ENCODE measurements around the gene NKAIN2. TPM values are rescaled to one million over a fixed set of nuclear protein-coding genes. Genes with fewer than 3 reads are reported as not detected.
A peak's percentile ranks its signal among the peaks of the same experiment; 100 is the strongest.
"Not testable (repeated sequence)": the region's sequence is repeated elsewhere in the genome, so short reads cannot be mapped to it uniquely, and the experiment has no call there.

The NKAIN2 gene
- polyA plus RNA-seq, 4 donors = 13.1 to 40.0 (median 18.3) TPM

DNA sequence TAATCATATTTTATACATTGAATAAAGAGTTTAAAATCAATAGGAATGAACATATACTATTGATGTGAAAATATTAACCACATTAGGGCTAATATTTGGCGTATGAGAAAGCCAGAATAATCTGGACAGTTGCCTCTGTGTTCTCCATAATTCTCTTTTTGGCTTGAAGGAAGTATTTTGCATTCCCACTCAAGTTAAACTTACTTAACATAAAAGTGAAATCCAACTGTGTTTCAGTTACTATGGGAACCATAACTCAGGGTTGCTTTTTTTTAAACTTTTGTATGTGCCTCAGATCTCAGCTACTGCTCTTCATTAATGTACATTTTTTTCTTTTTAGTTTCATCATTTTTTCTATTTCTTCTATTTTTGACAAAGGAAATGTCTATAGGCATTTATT lies 479.8 kb downstream of the NKAIN2 start:
- DNase-seq (ENCODE audit: low read depth in 4 of 4, low spot score in 3 of 4) = no peak

DNA sequence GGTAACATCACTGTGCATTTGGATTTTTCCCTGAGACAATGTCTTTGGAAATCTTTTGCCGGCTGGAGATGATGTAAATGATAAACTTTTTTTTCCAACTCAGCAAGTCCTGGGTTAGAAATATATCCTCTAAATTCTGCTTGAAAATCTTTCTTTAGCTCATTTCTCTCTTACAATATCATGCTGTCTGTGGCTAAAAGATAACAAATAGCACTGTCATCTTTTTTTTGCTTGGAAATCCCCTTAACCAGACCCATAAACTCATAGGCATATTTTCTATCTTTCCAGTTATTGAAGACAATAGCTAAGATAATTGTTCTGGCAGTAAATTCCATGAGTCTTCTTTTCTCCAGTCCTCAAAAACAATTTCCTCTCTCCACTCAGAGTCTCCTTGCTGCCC lies 481.5 kb downstream of the NKAIN2 start:
- no peak for DNase-seq (ENCODE audit: low read depth in 4 of 4, low spot score in 3 of 4)

DNA sequence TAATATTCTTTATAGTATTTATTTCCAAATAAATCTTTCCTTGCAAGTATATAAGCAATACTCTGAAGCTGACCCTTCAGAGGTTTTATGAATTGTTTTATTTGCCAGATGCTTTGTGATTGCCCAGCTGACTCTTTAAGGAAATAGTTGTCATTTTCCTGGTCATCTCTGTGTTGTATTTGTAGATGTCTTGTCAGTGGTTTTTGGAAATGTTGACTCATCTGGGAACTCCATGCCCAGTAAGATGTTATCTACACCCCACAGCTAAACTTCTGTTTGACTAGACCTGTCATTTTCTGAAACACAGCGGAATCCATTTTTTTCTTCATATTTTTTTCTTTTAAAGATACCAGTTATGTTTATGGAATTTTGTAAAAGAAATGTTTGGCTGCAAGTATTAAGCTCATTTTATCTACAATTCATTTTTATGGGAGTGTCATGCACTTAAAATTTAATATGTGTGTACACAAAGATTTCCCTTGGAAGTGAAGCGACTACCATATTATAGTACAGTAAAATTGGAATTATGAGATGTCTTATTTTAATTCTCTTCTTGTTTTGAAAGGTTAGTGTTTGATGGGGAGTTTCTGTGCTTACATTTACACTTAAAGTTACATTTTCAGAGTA lies 491.0 kb downstream of the NKAIN2 start:
- DNase-seq (ENCODE audit: low read depth in 4 of 4, low spot score in 3 of 4) = peak in 2 of 4 donors; percentile 12 to 20

DNA sequence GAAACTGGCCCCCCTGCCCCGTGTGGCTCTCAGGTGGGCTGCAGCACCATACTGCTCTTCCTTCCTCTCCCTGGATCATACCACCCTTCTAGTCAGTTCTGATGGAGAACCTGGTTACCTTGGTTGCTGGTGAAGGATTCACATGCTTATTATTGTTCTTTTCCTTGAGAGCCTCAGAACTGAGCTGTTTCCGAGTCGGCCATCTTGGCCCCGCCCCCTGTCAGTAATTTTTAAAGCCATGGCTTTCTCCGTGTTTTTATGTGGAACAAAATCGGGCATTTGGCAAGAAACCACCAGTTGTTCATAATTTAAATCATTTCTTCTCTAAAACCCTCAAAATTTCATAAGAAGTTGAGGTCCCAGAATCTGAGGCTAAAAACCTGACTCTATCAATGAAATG lies 493.8 kb downstream of the NKAIN2 start:
- DNase-seq (ENCODE audit: low read depth in 4 of 4, low spot score in 3 of 4) = no peak

DNA sequence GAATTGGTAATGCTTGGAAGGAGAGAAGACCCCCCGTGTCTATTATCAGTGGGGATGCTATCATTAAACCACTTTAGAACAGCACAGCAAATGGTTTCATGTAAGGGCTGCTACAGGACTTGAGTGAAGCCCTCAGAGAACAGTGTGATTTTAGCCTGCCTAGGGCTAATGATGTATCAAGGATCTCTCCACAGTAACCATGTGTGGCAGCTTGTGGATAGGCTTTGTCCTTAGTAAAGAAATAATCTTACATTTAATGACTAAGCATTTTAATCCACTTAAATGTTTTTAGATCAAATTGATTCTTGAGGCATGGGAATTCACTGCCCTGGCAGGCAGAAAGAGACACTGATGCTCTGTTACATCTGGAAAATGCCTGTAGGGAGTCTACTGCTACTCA lies 495.1 kb downstream of the NKAIN2 start:
- no peak for DNase-seq (ENCODE audit: low read depth in 4 of 4, low spot score in 3 of 4)

DNA sequence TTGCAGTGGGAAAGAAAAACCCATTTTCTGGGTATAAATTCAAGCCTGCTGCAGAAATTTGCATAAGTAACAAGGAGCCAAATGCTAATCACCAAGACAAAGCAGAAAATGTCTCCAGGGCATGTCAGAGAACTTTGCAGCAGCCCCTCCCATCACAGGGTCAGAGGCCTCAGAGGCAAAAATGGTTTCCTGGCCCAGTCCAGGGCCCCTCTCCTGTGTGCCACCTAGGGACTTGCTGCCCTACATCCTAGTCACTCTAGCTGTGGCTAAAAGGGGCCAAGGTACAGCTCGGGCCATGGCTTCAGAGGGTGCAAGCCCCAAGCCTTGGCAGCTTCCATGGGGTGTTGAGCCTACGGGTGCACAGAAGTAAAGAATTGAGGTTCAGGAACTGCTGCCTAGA lies 497.2 kb downstream of the NKAIN2 start:
- not testable (repeated sequence) for DNase-seq (ENCODE audit: low read depth in 4 of 4, low spot score in 3 of 4)

DNA sequence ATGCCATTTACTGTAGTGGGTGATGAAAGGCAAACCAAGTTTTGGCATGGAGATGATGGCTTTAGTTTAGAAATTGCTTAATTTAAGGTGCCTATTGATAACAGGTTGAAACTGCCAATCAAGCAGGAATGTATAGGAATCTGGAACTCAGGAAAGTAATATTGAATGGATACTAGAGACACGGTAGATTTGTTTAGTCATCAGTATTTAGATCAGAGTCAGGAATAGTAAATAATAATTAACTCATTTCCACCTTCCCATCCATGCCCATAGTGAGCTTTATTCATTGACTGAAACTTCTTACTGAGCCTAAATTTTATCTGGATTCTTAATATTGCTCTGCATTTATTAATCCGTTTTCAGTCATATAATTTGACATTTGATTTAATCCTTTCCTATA lies 500.3 kb downstream of the NKAIN2 start:
- DNase-seq (ENCODE audit: low read depth in 4 of 4, low spot score in 3 of 4) = no peak

DNA sequence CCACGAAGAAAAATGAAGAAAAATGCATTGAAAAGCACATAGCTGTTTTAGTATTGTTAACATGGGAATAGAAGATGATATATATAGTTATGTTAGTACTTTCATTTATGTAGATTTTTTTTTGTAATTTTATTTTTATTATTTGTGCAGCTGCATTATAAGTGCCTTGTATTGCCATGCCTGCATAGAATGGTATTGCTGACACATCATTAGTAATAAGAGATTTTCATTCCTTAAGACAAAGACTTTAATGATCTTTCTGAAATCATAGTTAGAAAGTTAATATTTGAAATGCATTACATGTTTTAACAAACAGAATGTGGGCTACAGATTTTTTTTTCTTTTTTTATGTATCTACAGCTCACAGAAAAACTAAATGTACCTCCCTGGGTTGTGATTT lies 506.5 kb downstream of the NKAIN2 start:
- DNase-seq (ENCODE audit: low read depth in 4 of 4, low spot score in 3 of 4) = no peak

DNA sequence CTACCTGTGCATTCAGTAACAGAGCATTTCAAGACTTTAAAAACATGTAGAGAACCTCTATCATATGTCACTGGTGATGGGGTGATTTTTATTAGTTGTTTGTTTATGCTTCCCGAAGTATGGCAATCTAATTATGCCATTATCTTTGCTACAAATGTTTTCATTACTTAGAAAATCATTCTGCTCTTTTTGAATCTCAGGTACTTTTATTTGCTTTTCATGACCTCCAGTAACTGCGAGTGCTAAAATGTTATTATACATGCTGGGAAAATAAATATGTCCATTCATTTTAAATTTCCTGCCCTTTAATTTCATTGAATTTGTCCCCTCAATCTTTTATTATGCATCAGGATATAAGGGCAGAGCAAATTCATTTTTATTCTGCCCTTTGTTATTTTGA lies 515.7 kb downstream of the NKAIN2 start:
- no peak for DNase-seq (ENCODE audit: low read depth in 4 of 4, low spot score in 3 of 4)

DNA sequence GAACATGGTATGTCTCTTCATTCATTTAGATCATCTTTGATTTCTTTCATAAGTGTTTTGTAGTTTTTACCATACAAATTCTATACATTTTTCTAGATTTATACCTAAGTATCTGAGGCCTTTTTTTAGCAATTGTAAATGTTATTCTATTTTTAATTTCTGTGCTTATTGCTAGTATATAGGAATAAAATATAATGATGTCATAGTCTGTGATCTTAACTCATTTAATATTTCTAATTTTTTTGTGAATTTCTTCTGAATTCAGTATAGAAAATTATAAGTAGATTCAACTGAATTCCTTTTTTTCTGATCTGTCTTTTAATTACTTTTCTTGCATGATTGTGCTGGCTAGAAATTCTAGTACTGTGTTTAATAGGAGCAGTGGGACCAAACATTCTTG lies 520.6 kb downstream of the NKAIN2 start:
- DNase-seq (ENCODE audit: low read depth in 4 of 4, low spot score in 3 of 4) = no peak

DNA sequence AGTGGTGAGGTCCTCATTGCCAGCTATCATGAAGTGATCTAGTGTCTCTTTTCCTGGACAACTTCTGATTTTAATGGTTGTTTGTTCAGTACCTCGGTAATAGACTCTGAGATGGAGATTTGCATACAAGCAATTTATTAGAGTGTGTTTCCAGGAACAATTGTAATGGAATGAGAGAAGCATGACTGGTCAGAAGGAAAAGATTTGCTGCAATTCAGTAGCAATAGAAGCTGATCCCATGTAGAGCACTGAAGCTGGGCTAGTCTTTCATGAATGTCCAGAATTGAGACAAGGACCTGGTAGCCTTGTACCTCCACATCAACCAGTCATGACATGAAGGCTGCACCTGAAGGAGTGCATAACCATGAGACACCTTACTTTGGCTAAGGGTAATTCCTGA lies 526.5 kb downstream of the NKAIN2 start:
- no peak for DNase-seq (ENCODE audit: low read depth in 4 of 4, low spot score in 3 of 4)

DNA sequence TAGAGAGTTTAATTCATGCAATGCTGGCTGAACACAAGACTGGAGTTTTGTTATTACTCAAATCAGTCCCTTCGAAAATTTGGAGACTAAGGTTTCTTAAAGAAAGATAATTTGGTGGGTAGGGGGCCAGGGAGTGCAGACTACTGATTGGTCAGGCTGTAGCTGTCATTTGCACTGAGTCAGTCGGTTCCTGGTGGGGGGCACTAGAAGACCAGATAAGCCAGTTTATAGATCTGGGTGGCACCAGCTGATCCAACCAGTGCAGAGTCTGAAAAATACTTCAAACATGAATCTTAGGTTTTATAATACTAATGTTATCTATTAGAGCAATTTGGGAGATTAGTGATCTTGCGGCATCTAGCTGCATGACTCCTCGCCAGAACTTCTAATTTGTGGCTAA lies 530.7 kb downstream of the NKAIN2 start:
- no peak for DNase-seq (ENCODE audit: low read depth in 4 of 4, low spot score in 3 of 4)

DNA sequence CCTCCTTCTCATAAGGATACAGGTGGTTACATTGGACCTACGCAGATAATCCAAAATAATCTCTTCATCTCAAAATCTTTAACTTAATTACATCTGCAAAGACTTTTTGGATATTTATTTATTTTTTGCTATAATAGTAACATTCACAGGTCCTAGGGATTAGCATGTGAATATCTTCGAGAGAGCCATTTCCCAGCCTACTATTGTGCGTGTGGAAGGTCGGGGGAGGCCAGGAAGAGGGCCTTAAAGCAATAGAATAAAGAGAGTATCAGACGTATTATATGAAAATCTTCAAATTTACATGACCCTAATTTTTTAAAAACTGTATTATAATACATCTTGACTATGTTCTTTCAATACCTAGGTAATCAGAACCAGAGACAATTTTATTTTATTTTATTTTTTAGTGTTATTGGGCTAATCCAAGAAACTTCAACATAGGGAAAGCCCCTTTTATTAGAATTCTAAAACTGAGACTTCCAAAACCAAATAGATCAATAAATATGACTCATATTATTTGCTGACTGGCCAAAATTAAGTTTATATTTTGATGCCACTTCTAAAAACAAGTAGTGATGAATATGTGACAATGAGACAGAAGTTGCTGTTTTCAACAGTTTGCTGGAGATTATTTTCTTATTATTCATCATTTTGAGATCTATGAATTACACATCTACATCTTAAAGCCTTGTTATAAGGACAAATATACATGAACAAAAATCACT lies 536.1 kb downstream of the NKAIN2 start:
- DNase-seq (ENCODE audit: low read depth in 4 of 4, low spot score in 3 of 4) = no peak

DNA sequence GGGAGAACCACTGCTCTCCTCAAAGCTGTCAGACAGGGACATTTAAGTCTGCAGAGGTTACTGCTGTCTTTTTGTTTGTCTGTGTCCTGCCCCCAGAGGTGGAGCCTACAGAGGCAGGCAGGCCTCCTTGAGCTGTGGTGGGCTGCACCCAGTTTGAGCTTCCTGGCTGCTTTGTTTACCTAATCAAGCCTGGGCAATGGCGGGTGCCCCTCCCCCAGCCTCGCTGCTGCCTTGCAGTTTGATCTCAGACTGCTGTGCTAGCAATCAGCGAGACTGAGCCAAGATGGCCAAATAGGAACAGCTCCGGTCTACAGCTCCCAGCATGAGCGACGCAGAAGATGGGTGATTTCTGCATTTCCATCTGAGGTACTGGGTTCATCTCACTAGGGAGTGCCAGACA lies 544.7 kb downstream of the NKAIN2 start:
- DNase-seq (ENCODE audit: low read depth in 4 of 4, low spot score in 3 of 4) = not testable (repeated sequence)

DNA sequence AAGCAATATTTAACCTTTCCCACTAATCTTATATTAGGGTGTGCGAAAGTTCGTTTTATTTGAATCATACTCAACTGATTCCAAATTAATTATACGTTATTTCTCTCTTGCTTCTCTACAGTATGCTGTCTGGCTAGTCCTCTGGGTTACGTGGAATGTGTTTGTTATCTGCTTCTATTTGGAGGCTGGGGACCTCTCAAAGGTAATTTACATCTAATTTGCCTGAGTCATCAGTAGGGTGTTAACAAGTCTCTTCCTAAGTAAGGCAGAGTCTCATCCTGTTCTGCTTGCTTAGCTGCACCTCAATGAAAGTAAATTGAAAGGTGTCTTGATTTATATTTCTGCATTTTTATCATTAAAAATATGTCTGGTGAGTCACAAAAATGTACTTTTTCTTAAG lies 551.5 kb downstream of the NKAIN2 start:
- DNase-seq (ENCODE audit: low read depth in 4 of 4, low spot score in 3 of 4) = no peak

DNA sequence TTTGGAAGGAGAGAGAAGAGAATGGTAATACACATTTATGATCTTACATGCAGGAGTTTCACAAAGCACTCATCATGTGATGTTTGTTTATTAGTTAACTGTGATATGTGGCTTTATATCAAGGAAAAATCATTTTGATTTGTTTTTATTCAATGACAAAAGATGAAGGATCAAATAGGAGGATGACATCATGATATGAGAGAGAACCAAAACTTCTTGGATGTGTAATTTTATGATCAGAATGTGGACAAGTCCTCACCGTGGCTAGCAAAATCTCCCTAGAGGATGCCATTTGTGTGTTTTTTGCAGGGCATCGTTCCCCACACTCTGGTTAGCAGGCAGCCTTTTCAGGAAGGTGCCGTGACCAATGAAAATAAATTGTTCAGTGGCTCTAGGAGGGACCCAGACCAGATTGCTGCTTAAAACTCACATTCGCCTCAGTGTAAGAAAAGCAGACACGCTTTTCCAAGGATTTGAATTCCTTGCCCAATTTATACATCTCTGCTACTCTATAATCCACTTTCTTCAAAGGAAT lies 552.7 kb downstream of the NKAIN2 start:
- no peak for DNase-seq (ENCODE audit: low read depth in 4 of 4, low spot score in 3 of 4)

DNA sequence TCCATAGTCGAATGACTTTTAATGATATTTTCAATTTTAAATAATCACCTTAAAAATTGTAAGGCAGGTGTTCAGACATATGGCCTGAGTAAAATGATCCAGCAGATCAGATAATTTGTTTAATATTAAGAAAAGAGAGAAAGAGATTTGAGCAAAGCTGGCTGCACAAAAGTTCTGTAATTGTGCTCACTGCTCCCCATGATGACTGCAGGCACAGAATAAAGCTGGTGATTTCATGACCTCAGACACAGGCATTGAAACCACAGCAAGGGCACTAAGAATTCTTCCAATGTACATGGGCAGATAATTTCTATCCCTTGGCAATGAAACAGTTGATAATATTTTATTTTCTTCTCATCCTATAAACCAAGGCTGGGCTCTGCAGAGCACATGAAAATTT lies 553.1 kb downstream of the NKAIN2 start:
- DNase-seq (ENCODE audit: low read depth in 4 of 4, low spot score in 3 of 4) = no peak

DNA sequence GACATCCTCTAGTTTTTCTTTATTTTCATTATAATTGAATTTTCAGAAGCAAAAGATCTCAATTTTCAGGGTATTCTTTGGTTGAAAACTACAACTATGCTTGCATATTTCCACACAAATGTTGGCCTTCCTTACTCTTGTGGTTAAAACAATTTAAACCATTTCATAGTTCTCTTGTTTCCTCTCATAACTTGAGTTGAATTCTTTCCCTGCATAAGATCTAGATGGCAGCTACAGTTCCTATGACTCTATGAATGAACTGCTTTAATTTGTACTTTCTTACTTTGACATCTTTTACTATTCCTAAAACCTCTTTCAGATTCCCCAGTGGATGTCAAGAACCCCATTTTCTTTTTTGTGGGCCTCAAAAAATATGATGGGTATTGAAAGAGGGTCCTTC lies 564.5 kb downstream of the NKAIN2 start:
- no peak for DNase-seq (ENCODE audit: low read depth in 4 of 4, low spot score in 3 of 4)

DNA sequence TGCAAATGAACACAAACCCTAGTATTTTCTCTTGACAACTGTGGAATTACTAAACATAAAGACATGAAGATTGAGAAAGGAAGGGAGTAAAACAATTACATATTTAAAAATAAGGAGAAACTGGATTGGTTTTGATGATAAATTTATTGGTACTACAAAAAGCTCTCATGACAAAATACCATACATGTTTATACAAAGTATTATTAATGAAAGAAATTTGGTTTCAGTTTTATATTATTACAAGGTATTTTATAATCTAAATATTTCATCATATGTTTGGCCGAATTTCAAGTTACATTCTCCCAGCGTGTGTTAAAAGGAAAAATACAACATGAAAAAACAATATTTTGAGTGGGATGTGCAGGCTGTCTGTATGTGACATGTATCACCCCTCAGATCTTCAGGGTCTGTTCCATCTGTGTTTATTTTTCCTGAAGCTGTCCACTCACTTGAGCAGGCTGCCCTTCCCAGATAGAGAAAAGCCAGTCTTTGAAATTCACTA lies 568.4 kb downstream of the NKAIN2 start:
- no peak for DNase-seq (ENCODE audit: low read depth in 4 of 4, low spot score in 3 of 4)

DNA sequence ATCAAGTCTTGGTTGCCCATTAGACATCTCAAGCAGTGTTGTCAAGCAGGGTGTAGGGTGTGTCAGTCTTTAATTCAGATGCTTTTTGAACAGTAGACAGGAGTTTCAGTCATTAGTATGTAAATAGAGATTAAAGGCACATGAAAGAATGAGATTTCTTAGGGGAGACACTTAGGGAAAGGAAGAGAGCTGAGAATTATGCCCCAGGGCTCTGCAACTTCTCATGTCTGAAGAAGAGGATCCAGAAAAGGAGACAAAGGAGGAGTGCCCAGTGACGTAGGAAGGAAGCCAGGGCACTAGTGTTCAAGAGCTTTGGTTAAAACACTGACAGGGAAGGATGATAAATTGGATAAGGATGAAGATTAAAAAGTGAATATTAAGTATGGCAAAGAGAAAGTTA lies 569.7 kb downstream of the NKAIN2 start:
- no peak for DNase-seq (ENCODE audit: low read depth in 4 of 4, low spot score in 3 of 4)

DNA sequence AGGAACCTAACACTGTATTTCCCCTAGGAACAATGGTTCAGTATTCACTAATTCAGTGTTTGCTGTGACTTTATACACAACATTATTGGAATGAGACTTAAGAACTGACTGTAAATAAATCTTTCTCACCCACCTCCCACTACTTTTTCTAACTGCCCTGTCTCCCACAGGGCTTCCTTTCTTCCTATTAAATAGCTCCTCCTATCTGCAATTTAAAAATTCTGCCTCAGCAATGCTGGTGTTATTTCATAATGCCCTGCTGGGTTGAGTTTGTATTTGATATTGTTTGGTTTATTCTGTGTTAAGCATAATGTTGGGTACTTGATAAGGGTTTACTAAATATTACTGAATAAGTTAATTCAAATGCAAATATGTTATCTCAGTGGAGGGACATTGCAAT lies 585.5 kb downstream of the NKAIN2 start:
- no peak for DNase-seq (ENCODE audit: low read depth in 4 of 4, low spot score in 3 of 4)

DNA sequence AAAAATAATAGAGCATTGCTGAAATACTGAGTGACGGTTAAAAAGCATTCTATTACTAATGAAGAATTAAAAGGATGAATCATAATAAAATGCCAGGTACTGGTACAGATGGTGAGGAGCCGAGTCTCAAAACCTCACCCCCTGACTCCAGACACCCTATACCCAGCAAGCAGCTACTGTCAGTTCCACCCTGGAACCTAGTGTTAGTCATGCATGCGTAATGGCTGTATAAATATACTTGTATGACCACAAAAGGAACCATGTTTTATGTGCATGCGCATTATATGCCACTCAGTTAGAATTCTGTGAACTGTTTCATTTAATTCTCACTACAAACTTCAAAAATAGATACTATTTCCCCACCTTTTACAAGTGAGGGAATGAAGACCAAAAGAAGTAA lies 589.9 kb downstream of the NKAIN2 start:
- DNase-seq (ENCODE audit: low read depth in 4 of 4, low spot score in 3 of 4) = no peak

Measured in left renal pelvis (tissue), 4 donors.